Measurements from ENCODE around the gene ZNF425. TPM values are rescaled to one million over a fixed set of nuclear protein-coding genes. Genes with fewer than 3 reads are reported as not detected.

ZNF425 gene
- total and polyA plus RNA-seq, 9 of the 15 experiments (the other 6 are each of a cell fraction or from before 2014, with no cell fraction given): 0.03 to 0.89 (median 0.54) TPM

- TF ChIP-seq AFF4 (CRISPR knock-in tag; IDR thresholded peaks at IDR 0.05) (no peak; the same call in 1 of the 2 replicates), MEF2D (tag; conservative IDR thresholded peaks at IDR 0.05; ENCODE audit: low read depth) (no peak), HNRNPUL1 (IDR thresholded peaks at IDR 0.05; ENCODE audit: low read length) (no peak), ZNF41 (CRISPR knock-in tag; conservative IDR thresholded peaks at IDR 0.05) (no peak), ZKSCAN8 (CRISPR knock-in tag; IDR thresholded peaks at IDR 0.05) (no peak), ZBTB9 (CRISPR knock-in tag; IDR thresholded peaks at IDR 0.05) (peak; percentile 64; the same call in 1 of the 2 replicates), STAT6 (CRISPR knock-in tag; IDR thresholded peaks at IDR 0.05) (0 out of 2 replicates have a peak, but pooled peaks have one; percentile 5), SNIP1 (IDR thresholded peaks at IDR 0.05; ENCODE audit: low read depth) (no peak), ELK1 (CRISPR knock-in tag; IDR thresholded peaks at IDR 0.05) (no peak; the same call in 1 of the 2 replicates), CCNT2 (IDR thresholded peaks at IDR 0.05; ENCODE audit: borderline replicate concordance, extremely low read depth, insufficient read length, low read depth, low read length) (no peak), DLX4 (CRISPR knock-in tag; IDR thresholded peaks at IDR 0.05) (no peak), SREBF1 (IDR thresholded peaks at IDR 0.05; ENCODE audit: borderline replicate concordance, low read depth, low read length) (no peak), NFXL1 (CRISPR knock-in tag; IDR thresholded peaks at IDR 0.05) (no peak), GMEB1 (CRISPR knock-in tag; IDR thresholded peaks at IDR 0.05) (no peak; the same call in none of the 2 replicates), CHCHD3 (CRISPR knock-in tag; IDR thresholded peaks at IDR 0.05) (no peak)
These were observed 21.9 kb upstream of the ZNF425 start (continued) for GRCh38 chr7:149147752-149148653.

Data from K562 (cell line).